ENCODE data around the gene SPSB1.

Gene SPSB1

DNA sequence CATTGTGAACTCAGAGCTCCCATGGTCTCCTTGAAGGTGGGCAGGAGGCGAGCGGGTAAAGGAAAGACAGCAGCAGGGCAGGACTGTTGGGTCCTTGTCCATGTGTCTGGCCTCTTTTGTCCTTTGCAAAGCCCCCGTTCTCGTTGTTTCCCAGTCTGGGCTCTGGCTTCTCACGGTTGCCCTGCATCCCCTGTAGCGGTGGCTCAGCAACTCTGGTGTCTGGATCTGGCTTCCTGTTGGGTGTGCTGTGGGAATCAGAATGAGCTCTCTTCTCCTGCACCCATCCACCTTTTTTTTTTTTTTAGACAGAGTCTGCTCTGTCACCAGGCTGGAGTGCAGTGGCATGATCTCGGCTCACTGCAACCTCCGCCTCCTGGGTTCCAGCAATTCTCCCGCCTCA is 47.0 kb upstream of the SPSB1 start:
- TF ChIP-seq, protein P1, sequence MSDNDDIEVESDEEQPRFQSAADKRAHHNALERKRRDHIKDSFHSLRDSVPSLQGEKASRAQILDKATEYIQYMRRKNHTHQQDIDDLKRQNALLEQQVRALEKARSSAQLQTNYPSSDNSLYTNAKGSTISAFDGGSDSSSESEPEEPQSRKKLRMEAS (IDR thresholded peaks at IDR 0.05): no peak
- no peak for TF ChIP-seq RAD21 (IDR thresholded peaks at IDR 0.05; ENCODE audit: low read depth)
- TF ChIP-seq REST (IDR thresholded peaks at IDR 0.05; ENCODE audit: low read depth): no peak
- TF ChIP-seq, protein P2, sequence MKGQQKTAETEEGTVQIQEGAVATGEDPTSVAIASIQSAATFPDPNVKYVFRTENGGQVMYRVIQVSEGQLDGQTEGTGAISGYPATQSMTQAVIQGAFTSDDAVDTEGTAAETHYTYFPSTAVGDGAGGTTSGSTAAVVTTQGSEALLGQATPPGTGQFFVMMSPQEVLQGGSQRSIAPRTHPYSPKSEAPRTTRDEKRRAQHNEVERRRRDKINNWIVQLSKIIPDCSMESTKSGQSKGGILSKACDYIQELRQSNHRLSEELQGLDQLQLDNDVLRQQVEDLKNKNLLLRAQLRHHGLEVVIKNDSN (IDR thresholded peaks at IDR 0.05): no peak
- no peak for TF ChIP-seq TCF12 (IDR thresholded peaks at IDR 0.05; ENCODE audit: low read depth)
- no peak for TF ChIP-seq CREB1 (IDR thresholded peaks at IDR 0.05; ENCODE audit: low read depth)
- TF ChIP-seq EGR1 (IDR thresholded peaks at IDR 0.05): no peak
- TF ChIP-seq EP300 (IDR thresholded peaks at IDR 0.05; ENCODE audit: borderline replicate concordance): no peak
- TF ChIP-seq TAF1 (IDR thresholded peaks at IDR 0.05; ENCODE audit: low read depth): no peak
- TF ChIP-seq YY1 (IDR thresholded peaks at IDR 0.05; ENCODE audit: low read depth): no peak
- no peak for TF ChIP-seq CEBPB (IDR thresholded peaks at IDR 0.05)
- no peak for TF ChIP-seq NFIC (IDR thresholded peaks at IDR 0.05)
- no peak for TF ChIP-seq FOXM1 (IDR thresholded peaks at IDR 0.05; ENCODE audit: borderline replicate concordance, low read depth)
- no peak for TF ChIP-seq ZBTB7A (IDR thresholded peaks at IDR 0.05; ENCODE audit: low read depth)
- TF ChIP-seq TEAD4 (IDR thresholded peaks at IDR 0.05): no peak

DNA sequence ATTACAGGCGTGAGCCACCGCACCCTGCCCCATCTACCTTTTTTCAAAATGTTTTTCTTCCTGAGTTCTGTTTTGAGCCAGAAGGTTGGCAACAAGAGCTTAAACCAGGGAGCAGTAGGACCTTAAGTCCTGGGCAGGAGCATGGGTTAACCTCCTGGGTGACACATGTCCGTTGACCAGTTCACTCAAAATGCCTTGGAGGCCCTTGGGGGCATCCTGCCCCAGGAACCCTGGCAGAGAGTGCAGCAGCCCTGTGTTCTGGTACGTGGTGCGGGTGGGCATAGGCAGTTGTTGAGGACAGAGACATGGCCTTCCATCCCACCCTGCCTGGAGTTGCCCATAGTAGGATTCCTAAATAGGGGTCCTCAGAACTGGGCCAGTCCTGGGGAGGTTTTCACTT is 46.5 kb upstream of the SPSB1 start:
- TF ChIP-seq YY1 (IDR thresholded peaks at IDR 0.05; ENCODE audit: low read depth) (no peak), TAF1 (IDR thresholded peaks at IDR 0.05; ENCODE audit: low read depth) (no peak), RAD21 (IDR thresholded peaks at IDR 0.05; ENCODE audit: low read depth) (no peak), CREB1 (IDR thresholded peaks at IDR 0.05; ENCODE audit: low read depth) (no peak), TEAD4 (IDR thresholded peaks at IDR 0.05) (no peak), EGR1 (IDR thresholded peaks at IDR 0.05) (no peak), NFIC (IDR thresholded peaks at IDR 0.05) (no peak), FOXM1 (IDR thresholded peaks at IDR 0.05; ENCODE audit: borderline replicate concordance, low read depth) (no peak), CEBPB (IDR thresholded peaks at IDR 0.05) (no peak)
- TF ChIP-seq, protein P2 (IDR thresholded peaks at IDR 0.05): no peak

DNA sequence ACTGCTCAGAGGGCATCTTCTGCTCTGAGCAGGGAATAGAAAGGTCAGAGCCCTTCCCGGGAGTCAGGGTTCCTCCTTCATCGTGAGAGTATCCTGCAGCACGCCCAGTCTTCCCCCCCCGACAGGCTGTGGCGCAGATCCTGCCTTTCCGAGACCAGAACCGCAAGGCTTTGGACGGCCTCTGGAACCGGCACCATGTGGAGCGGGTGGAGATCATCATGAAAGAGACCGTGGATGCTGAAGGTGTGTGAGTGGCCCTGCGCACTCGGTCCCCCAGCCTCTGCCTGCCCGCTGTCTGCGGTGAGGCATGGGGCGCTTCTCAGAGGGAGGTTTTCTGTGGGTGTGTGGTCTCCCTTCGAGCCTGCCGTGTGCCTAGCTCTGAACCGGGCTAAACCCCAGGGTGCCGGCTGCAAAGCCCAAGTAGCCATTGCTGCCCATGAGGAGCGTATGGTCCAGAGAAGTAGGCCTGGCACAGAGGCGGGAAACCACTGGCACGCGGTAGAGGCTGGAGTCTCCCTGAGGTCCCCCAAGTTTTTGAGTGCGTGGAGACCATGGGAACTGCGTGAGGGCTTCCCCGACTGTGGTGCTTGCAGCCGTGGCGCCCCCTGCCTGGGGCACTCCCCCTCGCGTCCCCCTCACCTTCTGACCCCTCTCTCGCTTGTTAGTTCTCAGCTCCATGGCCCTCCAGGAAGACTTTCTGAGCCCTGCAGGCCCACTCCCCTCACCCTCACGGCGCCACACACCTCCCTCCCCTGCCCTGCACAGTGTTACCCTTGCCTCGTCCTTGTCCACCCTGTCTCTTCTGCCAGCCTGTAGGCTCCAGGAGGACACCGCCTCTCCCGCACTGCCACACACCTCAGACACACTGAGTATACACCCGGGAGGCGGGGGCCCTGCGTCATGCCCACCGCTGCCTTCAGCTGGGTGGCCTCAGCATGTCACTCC is 45.6 kb upstream of the SPSB1 start:
- no peak for TF ChIP-seq CEBPB (IDR thresholded peaks at IDR 0.05)
- TF ChIP-seq TAF1 (IDR thresholded peaks at IDR 0.05; ENCODE audit: low read depth): no peak

- no peak for TF ChIP-seq EP300 (IDR thresholded peaks at IDR 0.05; ENCODE audit: borderline replicate concordance)
- TF ChIP-seq TAF1 (IDR thresholded peaks at IDR 0.05; ENCODE audit: low read depth): no peak
- no peak for TF ChIP-seq YY1 (IDR thresholded peaks at IDR 0.05; ENCODE audit: low read depth)
Observed at GRCh38 chr1:9247894-9248293, 44.8 kb upstream of the SPSB1 start.

- TF ChIP-seq ZBTB7A (IDR thresholded peaks at IDR 0.05; ENCODE audit: low read depth) (no peak), CEBPB (IDR thresholded peaks at IDR 0.05) (no peak), TAF1 (IDR thresholded peaks at IDR 0.05; ENCODE audit: low read depth) (no peak), NFIC (IDR thresholded peaks at IDR 0.05) (no peak), CREB1 (IDR thresholded peaks at IDR 0.05; ENCODE audit: low read depth) (no peak), RAD21 (IDR thresholded peaks at IDR 0.05; ENCODE audit: low read depth) (no peak), TEAD4 (IDR thresholded peaks at IDR 0.05) (no peak), FOXM1 (IDR thresholded peaks at IDR 0.05; ENCODE audit: borderline replicate concordance, low read depth) (no peak), REST (IDR thresholded peaks at IDR 0.05; ENCODE audit: low read depth) (no peak)
- TF ChIP-seq, protein P1 (IDR thresholded peaks at IDR 0.05): no peak
- TF ChIP-seq, protein P2 (IDR thresholded peaks at IDR 0.05): no peak
Observed at GRCh38 chr1:9248341-9249262, 44.1 kb upstream of the SPSB1 start.
